Vagina (tissue), 2 donors: Measurements from ENCODE around the gene SPTBN4. TPM values are rescaled to one million over a fixed set of nuclear protein-coding genes. Genes with fewer than 3 reads are reported as not detected.
"Not testable (repeated sequence)": the region's sequence is repeated elsewhere in the genome, so short reads cannot be mapped to it uniquely, and the experiment has no call there.

Source experiments
- DNase-seq, 2 donors: peaks; one replicate each; pipeline ENCODE4 v3.0.0-alpha.2; 2017; ENCODE audit errors: extremely low spot score in 2 of 2
- H3K27ac ChIP-seq: fragments of 200-600 bp; sonication (generic); one replicate; pipeline ENCODE4 v1.5.1; 2019
- H3K27me3 ChIP-seq: fragments of 200-600 bp; sonication (generic); one replicate; pipeline ENCODE4 v1.5.1; 2019
- H3K36me3 ChIP-seq, 2 donors: fragments of 200-600 bp; sonication (generic); one replicate each; pipeline ENCODE4 v1.5.1; 2017 to 2019
- H3K4me1 ChIP-seq: fragments of 200-600 bp; sonication (generic); one replicate; pipeline ENCODE4 v1.5.1; 2019
- H3K4me3 ChIP-seq, 2 donors: fragments of 200-600 bp; sonication (generic); 1 replicate in 1 of 2; 2 replicates in 1 of 2; pipeline ENCODE4 v1.5.1; 2016 to 2019
- H3K9me3 ChIP-seq: fragments of 200-600 bp; sonication (generic); one replicate; pipeline ENCODE4 v1.5.1; 2019
- CTCF ChIP-seq, 3 experiments: fragments of 450-650 bp in 2 of 3; fragments of 200-600 bp in 1 of 3; sonication (generic) in 1 of 3; IDR thresholded peaks; one replicate each; pipeline ENCODE4 v1.5.1; 2017 to 2019; ENCODE audit warnings: antibody characterized with exemption in 3 of 3, mild to moderate bottlenecking in 2 of 3, moderate library complexity in 2 of 3
- POLR2A ChIP-seq, 2 donors: fragments of 450-650 bp; IDR thresholded peaks; one replicate each; pipeline ENCODE4 v1.6.1; 2017; ENCODE audit warnings: antibody characterized with exemption in 2 of 2, mild to moderate bottlenecking in 2 of 2, moderate library complexity in 2 of 2
- POLR2AphosphoS5 ChIP-seq, 2 donors: sonication (generic); formaldehyde crosslinking; IDR thresholded peaks; one replicate each; pipeline ENCODE4 v1.9.0; 2017; ENCODE audit warnings: antibody characterized with exemption in 2 of 2, mild to moderate bottlenecking in 2 of 2, low read depth in 1 of 2; ENCODE audit not compliant: insufficient read depth in 1 of 2
- intact Hi-C: fragments of 100-400 bp; cut with DNase I; formaldehyde crosslinking; loops from one replicate; pipeline ENCODE4 v1.15.1; 2023
- total RNA-seq: library from RNA; depleted of rRNA; stranded (reverse); fragments of >200 nt; gene quantifications from one replicate; pipeline ENCODE4 v1.2.3, GENCODE V29; 2016

The SPTBN4 gene
- total RNA-seq, 1 donor from 2014 or later = 1.7 TPM

DNA sequence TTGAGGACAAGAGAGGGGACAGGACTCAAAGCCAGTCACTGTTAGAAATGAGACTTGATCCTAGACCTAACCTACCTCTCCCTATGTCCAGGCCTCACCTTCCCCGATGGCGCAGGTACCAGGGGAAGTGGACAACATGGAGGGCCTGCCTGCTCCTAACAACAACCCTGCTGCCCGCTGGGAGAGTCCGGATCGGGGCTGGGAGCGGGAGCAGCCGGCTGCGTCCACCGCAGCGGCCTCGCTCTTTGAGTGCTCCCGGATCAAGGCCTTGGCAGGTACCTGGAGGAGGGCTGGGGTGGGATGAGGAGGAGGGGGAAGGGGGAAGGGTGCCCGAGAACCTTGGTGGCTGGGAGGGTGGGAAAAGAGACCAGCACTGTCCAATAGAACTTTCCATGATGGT is 5.7 kb downstream of the SPTBN4 start:
- Histone ChIP-seq H3K9me3 (no peaks in the 10 kb centered on the region), H3K36me3 (no peaks in the 10 kb centered on the region), H3K4me1 (peaks cover 2% of the 10 kb centered on the region), H3K27me3 (no peaks in the 10 kb centered on the region), H3K4me3 (no peak overlapping the region), H3K27ac (no peak overlapping the region)
- intact Hi-C loops = no loop called here
- DNase-seq = no peak
- TF ChIP-seq CTCF (IDR thresholded peaks at IDR 0.05) (no peak), POLR2AphosphoS5 (IDR thresholded peaks at IDR 0.05; ENCODE audit: insufficient read depth in 1 of 2, low read depth in 1 of 2) (no peak), POLR2A (IDR thresholded peaks at IDR 0.05) (no peak)

- Histone ChIP-seq H3K4me1 (no peaks in the 10 kb centered on the region), H3K4me3 (no peak overlapping the region), H3K27ac (no peak overlapping the region), H3K36me3 (no peaks in the 10 kb centered on the region), H3K27me3 (no peaks in the 10 kb centered on the region), H3K9me3 (no peaks in the 10 kb centered on the region)
- no peak for DNase-seq
- TF ChIP-seq POLR2AphosphoS5 (IDR thresholded peaks at IDR 0.05; ENCODE audit: insufficient read depth in 1 of 2, low read depth in 1 of 2) = no peak
- no peak for TF ChIP-seq POLR2A (IDR thresholded peaks at IDR 0.05)
- TF ChIP-seq CTCF (IDR thresholded peaks at IDR 0.05) = no peak
- intact Hi-C loops = no loop called here
Measured at GRCh38 chr19:40474737-40475136, 7.9 kb downstream of the SPTBN4 start.

DNA sequence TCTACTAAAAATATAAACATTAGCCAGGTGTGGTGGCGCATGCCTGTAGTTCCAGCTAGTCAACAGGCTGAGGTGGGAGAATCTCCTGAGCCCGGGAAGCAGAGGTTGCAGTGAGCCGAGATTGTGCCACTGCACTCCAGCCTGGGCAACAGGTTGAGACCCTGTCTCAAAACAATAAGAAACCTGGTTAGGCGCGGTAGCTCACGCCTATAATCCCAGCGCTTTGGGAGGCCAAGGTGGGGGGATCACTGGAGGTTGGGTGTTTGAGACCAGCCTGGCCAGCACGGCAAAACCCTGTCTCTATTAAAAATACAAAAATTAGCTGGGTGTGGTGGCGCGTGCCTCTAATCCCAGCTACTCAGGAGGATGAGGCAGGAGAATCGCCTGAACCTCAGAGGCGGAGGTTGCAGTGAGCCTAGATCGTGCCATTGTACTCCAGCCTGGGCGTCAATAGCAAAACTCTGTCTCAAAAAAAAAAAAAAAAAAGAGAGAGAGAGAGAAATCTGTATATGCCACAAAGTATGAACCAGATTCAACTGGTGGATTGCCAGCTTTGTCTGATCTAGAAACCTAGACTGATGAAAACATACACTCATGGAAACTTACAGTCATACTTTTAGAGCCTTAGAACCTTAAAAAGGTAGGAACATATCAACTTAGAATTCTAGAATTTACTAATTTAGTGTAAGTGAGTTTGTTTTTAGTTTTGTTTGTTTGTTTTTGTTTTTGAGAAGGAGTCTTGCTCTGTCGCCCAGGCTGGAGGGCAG is 9.3 kb downstream of the SPTBN4 start:
- H3K4me1 ChIP-seq, H3K4me3 ChIP-seq, H3K27me3 ChIP-seq, H3K36me3 ChIP-seq, H3K27ac ChIP-seq, H3K9me3 ChIP-seq, DNase-seq, intact Hi-C loops: not testable (repeated sequence)

GRCh38 chr19:40486017-40486416 is 19.2 kb downstream of the SPTBN4 start:
- no peaks in the 10 kb centered on the region for H3K36me3 ChIP-seq
- no peak overlapping the region for H3K27ac ChIP-seq
- no peak for DNase-seq
- peaks cover 8% of the 10 kb centered on the region for H3K4me1 ChIP-seq
- TF ChIP-seq CTCF (IDR thresholded peaks at IDR 0.05) (no peak), POLR2AphosphoS5 (IDR thresholded peaks at IDR 0.05; ENCODE audit: insufficient read depth in 1 of 2, low read depth in 1 of 2) (no peak), POLR2A (IDR thresholded peaks at IDR 0.05) (no peak)
- no peaks in the 10 kb centered on the region for H3K9me3 ChIP-seq
- intact Hi-C loops = no loop called here
- no peaks in the 10 kb centered on the region for H3K27me3 ChIP-seq
- no peak overlapping the region for H3K4me3 ChIP-seq

- H3K4me3 ChIP-seq = no peak overlapping the region
- TF ChIP-seq CTCF (IDR thresholded peaks at IDR 0.05) (no peak), POLR2AphosphoS5 (IDR thresholded peaks at IDR 0.05; ENCODE audit: insufficient read depth in 1 of 2, low read depth in 1 of 2) (no peak), POLR2A (IDR thresholded peaks at IDR 0.05) (no peak)
- intact Hi-C loops = no loop called here
Measured at GRCh38 chr19:40489882-40490230, 23.1 kb downstream of the SPTBN4 start.

More at GRCh38 chr19:40489882-40490230, 23.1 kb downstream of the SPTBN4 start:
- Histone ChIP-seq H3K9me3 (no peaks in the 10 kb centered on the region), H3K36me3 (no peaks in the 10 kb centered on the region), H3K27ac (no peak overlapping the region), H3K4me1 (peaks cover 8% of the 10 kb centered on the region), H3K27me3 (no peaks in the 10 kb centered on the region)
- DNase-seq = no peak
